T-helper 9 cell (primary cell): ENCODE measurements around the gene SRMS.

Experiments
- DNase-seq: peaks from one replicate; pipeline ENCODE4 v3.0.0-alpha.2; 2020

Gene SRMS

DNA sequence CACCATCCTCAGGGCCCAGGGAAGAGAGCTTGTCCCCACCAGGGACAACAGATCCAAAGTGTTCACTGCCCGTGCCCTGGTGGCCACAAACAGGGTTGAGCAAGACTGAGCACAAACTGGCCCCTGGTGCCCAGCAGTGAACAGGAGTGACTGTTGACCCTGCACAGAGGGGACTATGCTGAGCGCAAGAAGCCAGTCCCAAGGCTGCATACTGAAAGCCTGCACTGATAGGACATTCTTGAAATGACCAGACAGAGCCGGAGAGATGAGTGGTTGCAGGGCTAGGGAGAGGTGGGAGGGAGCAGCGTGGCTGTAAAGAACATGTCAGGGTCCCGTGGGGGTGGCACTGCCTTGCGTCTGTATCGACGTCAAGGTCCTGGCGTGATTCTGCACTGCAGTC lies 3.5 kb upstream of the SRMS start:
- no peak for DNase-seq

- no peak for DNase-seq
Observed at GRCh38 chr20:63549679-63550282, 2.2 kb upstream of the SRMS start.

DNA sequence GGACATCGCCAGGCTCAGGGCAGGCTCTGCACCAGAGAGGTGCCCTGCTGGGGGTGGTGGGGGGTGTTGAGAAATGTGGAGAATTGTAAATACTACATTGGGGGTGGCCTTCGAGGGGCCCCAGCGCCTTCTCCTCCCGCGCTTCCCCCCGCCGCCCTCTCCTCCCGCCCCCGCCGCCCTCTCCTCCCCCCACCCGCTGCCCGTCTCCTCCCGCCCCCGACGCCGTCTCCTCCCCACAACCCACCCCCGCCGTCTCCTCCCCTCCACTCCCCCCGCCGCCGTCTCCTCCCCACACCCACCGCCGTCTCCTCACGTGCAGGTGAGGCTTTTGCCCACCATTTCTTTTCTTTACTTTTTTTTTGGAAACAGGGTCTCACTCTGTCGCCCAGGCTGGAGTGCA lies 1.5 kb upstream of the SRMS start:
- no peak for DNase-seq

DNA sequence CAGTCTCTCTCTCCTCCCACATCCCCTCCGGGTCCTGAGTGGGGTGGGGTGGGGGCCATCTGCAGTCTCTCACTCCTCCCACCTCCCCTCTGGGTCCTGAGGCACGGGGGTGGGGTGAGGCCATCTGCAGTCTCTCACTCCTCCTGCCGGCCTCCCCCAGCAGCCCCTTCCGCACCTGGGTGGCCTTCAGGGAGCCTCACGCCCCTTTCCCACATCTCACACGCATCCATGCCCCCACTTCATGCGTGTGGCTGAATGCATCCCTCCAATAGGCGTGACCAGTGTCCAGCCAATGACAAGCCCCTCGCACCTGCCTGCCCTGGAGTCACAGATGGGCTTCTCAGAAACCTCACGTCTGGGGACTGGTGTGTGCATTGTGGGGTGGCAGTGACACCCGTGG lies 993 bp upstream of the SRMS start:
- no peak for DNase-seq

- DNase-seq = no peak
Observed at GRCh38 chr20:63546956-63547724, 409 bp downstream of the SRMS start.

DNA sequence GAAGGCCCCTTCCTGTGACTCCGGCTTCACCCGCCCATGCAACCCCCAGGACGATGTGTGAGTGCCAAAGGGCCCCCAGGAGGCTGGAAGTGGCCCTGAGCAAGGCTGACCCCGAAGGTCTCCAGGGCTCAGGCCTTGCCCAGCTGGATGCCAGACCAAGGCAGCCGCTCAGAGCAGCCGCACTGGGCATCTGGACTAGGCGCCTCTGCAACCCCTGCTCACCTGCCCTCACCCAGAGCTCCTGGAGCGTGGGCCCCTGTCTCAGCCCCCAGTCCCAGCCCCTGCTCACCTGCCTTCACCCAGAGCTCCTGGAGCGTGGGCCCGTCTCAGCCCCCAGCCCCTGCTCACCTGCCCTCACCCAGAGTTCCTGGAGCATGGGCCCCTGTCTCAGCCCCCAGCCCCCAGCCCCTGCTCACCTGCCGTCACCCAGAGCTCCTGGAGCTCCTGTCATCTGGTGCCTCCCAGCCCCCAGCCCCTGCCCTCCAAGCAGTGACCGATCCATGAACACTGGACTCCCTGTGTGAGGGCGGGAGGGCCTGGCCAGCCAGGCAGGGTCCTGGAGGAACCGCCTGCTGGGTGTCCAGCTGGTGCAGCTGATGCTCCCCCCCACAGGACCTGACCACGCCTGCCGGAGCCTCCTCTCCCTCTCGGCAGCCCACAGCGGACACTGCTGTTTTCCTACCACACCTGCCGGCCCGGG lies 1.1 kb downstream of the SRMS start:
- no peak for DNase-seq

DNA sequence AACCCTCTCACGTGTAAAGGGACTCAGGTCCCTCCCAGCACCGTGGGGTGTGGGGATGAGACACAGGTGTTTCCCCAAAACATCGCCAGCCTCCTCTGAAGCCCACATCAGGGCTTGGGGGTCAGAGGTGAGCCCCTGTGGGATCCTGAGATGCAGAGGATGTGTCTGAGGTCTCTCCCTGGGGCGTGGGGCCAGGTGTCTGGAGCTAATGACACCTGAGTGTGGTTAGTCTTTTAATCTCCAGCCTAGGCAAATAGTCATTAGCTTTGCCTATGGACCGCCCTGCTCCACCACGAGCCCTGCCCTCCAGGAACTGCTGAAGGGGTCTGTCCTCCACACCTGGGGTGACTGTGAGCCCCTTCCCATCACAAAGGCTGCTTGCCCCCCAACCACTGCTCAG lies 1.7 kb downstream of the SRMS start:
- no peak for DNase-seq

DNA sequence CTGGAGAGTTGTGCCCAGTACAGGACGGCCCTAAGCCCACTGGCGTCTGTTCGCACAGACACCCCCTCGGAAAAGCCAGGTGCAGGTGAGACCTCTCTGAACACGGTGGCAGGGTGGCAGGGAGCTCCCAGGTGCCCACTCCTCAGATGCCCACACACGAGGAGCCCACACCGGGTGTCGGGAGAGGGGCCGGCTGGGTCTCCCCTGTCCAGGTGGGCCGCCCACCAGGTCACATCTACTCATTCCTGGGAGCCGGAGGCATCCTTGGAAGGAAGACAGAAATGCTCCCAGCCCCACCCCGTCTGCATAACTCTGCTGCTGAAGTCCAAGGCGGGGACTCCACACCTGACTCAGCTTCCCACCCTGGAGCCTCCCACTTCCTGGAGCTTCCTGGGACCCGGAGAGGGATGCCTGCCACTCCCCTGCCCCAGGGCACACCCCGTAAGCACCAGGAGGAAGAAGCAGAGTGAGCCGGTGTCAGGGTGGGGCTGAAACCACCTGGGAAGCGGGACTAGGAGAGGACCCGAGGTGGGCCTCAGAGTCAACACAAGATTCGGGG lies 2.5 kb downstream of the SRMS start:
- no peak for DNase-seq

DNA sequence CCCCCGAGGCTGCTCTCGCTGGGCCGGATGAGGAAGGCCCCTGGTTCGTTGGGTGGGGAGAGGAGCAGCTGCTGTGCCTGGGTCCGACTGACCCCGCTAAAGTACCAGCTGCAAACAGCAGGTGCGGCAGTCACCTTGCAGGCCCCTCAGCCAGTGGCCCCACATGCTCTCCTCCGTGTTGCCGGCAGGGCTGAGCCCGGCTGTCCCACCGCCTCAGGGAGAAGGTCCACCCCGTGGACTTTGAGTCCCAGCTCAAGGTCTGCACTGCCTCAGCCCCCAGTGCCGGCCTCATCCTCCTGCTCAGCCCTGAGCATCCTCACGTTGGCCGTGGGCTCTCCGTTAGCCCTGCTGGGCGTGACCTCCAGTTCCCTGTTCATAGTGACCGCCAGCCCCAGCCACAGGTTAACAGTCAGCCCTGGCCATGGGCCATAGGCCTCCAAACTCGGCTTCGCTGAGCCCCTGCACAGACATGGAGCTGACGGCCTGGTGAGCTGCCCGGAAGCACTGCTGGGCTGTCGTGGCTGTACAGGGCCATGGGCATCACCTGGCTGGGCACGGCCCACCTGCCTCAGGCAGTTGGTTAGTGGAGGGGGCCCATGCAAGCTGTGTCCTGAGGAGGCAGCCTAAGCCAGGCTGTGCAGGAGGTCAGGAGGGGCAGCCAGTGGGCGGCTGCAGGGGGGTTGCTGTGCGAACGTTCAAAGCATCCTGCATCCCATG lies 3.1 kb downstream of the SRMS start:
- no peak for DNase-seq

DNA sequence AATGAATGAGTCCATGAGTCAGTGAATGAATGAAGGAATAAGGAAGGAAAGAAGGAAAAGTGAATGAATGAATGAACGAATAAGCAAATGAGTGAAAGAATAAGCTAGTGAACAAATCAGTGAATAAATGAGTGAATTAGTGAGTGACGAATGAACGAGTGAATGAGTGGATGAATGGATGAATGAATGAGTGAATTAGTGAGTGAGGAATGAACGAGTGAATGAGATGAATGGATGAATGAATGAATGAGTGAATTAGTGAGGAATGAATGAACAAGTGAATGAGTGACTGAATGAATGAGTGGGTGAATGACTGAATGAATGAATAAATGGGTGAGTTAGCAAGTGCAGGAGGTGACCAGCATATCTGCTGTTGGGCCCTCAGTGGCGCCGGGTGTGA lies 3.8 kb downstream of the SRMS start:
- DNase-seq = no peak

GRCh38 chr20:63543131-63543530 lies 4.4 kb downstream of the SRMS start:
- DNase-seq = no peak

- no peak for DNase-seq
Observed at GRCh38 chr20:63542696-63543095, 4.9 kb downstream of the SRMS start.

DNA sequence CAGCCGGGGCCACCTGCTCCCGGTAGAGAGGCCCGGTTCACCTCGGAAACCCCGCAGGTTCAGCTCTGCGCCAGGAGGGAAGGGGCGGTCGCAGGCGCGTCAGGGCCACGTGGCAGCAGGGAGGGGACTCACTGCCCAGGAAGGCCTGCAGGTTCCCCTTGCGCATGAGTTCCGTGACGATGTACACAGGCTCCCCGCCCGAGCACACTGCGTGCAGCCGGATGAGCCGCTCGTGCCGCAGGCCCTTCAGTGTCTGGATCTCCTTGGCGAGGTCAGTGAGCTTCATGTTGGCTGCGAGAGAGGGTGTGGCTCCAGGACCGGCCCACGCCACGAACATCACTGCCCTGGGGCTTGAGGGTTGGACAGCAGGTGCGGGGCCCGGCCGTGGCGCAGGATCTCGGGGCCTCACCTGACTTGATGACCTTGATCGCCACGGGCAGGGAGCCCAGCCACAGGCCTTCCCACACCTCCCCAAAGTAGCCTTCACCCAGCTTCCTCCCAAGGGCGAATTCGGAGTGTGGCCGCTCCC lies 5.5 kb downstream of the SRMS start:
- DNase-seq = no peak

- DNase-seq = no peak
Observed at GRCh38 chr20:63541371-63541770, 6.2 kb downstream of the SRMS start.

DNA sequence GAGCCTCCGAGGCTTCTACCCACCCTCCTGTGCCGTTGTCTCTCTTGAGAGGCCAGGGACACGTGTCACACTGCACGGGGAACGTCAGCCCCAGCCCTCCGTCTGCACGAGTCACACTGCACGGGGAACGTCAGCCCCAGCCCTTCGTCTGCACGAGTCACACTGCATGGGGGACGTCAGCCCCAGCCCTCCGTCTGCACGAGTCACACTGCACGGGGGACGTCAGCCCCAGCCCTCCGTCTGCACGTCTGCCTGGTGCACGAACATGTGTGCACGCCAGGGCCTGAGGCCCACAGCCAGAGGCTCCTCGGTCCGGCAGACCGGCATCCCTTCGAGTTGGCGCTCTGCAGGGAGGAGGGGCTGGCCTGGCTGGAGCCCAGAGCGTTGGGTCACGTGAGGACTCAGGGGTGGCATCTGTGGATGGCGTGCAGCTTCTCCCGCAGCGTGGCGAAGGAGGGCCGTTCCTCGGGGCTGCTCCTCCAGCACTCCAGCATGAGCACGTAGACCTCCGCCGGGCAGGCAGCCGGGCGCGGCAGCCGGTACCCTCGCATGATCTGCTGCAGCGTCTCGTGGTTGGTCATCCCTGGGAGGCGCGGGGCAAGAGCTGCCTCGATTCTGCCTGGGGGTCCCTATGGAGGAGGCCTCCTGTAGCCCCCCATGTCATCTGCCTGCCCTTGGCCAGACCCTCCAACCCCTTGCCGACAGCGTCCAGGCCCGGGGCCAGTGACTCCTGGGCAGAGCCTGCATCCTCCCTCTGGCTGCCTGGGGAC lies 6.9 kb downstream of the SRMS start:
- DNase-seq = no peak

DNA sequence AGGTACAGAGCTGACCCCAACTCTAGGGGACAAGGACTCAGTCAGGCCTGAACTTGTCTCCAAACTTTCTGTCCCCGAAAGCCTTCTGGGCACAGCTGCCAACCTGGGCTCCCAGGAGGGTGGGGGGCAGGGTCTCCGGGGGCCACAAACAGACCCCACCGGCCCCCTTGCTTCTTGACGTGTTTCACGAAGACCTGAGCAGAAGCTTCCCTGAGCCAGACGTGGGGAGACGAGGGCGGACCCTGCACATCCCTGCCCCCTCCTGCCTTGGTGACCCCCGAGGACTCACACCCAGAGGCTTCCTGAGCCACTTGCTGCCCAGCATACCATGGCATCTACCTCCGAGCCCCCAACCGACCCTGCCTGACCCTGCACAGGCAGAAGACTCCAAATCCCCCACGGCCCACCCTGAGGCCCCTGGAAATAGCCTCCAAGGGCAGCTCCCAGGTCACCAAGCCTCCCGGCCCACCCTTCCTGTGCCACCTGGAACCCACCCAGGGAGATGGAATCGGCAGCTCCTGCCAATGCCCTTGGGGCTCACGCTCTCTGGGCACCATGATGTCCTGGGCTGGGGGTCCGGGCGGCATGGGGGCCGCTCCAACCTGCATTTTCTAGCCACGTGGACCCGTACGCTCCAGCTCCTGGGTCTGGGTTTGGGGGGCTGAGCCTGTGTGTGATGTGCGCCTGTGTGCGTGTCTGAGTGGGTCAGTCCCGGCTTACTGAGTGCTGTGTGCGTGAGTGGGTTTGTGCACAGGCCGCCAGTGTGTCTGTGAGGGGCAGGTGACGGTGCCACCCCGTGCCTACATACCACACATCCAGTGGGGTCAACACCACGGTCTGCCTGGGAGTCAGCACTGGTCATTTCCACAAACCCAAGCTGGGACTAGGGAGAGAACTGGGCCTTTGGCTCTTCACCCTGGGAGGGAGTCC lies 7.8 kb downstream of the SRMS start:
- DNase-seq = no peak

- DNase-seq = no peak
Observed at GRCh38 chr20:63539092-63539430, 8.5 kb downstream of the SRMS start.

- peak; percentile 37 for DNase-seq
Observed at GRCh38 chr20:63538204-63539091, 9.1 kb downstream of the SRMS start.

- peak; percentile 85 for DNase-seq
Observed at GRCh38 chr20:63537525-63538203, 9.9 kb downstream of the SRMS start.
